ENCODE measurements around the gene RNF220.
A peak's percentile ranks its signal among the peaks of the same experiment; 100 is the strongest.

The RNF220 gene

GRCh38 chr1:44650159-44650831 lies 245.2 kb downstream of the RNF220 start:
- no peak overlapping the region for H3K9ac ChIP-seq (ENCODE audit: low read length)
- H3K36me3 ChIP-seq (ENCODE audit: control insufficient read depth, insufficient read depth, low read length) = peaks cover under 1% of the 10 kb centered on the region

GRCh38 chr1:44651069-44651468 lies 246.0 kb downstream of the RNF220 start:
- Histone ChIP-seq H3K27me3 (ENCODE audit: control insufficient read depth, insufficient read depth, low read length) (no peaks in the 10 kb centered on the region), H3K9ac (ENCODE audit: low read length) (no peak overlapping the region), H3K4me1 (ENCODE audit: control insufficient read depth, insufficient read depth, low read length) (peaks cover 11% of the 10 kb centered on the region), H3K9me3 (ENCODE audit: control insufficient read depth, low read length) (no peaks in the 10 kb centered on the region), H3K36me3 (ENCODE audit: control insufficient read depth, insufficient read depth, low read length) (no peaks in the 10 kb centered on the region), H3K4me3 (ENCODE audit: low read length) (no peak overlapping the region)

More at GRCh38 chr1:44650159-44650831, 245.2 kb downstream of the RNF220 start:
- Histone ChIP-seq H3K4me3 (ENCODE audit: low read length) (no peak overlapping the region), H3K4me1 (ENCODE audit: control insufficient read depth, insufficient read depth, low read length) (peaks cover 11% of the 10 kb centered on the region), H3K9me3 (ENCODE audit: control insufficient read depth, low read length) (no peaks in the 10 kb centered on the region), H3K27me3 (ENCODE audit: control insufficient read depth, insufficient read depth, low read length) (no peaks in the 10 kb centered on the region)

- Histone ChIP-seq H3K9me3 (ENCODE audit: control insufficient read depth, low read length) (no peaks in the 10 kb centered on the region), H3K36me3 (ENCODE audit: control insufficient read depth, insufficient read depth, low read length) (no peaks in the 10 kb centered on the region), H3K4me3 (ENCODE audit: low read length) (no peak overlapping the region), H3K9ac (ENCODE audit: low read length) (no peak overlapping the region), H3K4me1 (ENCODE audit: control insufficient read depth, insufficient read depth, low read length) (peaks cover 10% of the 10 kb centered on the region), H3K27me3 (ENCODE audit: control insufficient read depth, insufficient read depth, low read length) (no peaks in the 10 kb centered on the region)
These were observed 247.5 kb downstream of the RNF220 start for GRCh38 chr1:44652445-44653106.

- Histone ChIP-seq H3K9me3 (ENCODE audit: control insufficient read depth, low read length) (no peaks in the 10 kb centered on the region), H3K36me3 (ENCODE audit: control insufficient read depth, insufficient read depth, low read length) (no peaks in the 10 kb centered on the region), H3K9ac (ENCODE audit: low read length) (no peak overlapping the region), H3K4me1 (ENCODE audit: control insufficient read depth, insufficient read depth, low read length) (peaks cover 2% of the 10 kb centered on the region), H3K4me3 (ENCODE audit: low read length) (no peak overlapping the region), H3K27me3 (ENCODE audit: control insufficient read depth, insufficient read depth, low read length) (no peaks in the 10 kb centered on the region)
These were observed 248.3 kb downstream of the RNF220 start for GRCh38 chr1:44653107-44653964.

- H3K36me3 ChIP-seq (ENCODE audit: control insufficient read depth, insufficient read depth, low read length) = peaks cover 3% of the 10 kb centered on the region
- H3K27me3 ChIP-seq (ENCODE audit: control insufficient read depth, insufficient read depth, low read length) = no peaks in the 10 kb centered on the region
- H3K9me3 ChIP-seq (ENCODE audit: control insufficient read depth, low read length) = no peaks in the 10 kb centered on the region
- no peak overlapping the region for H3K9ac ChIP-seq (ENCODE audit: low read length)
- H3K4me3 ChIP-seq (ENCODE audit: low read length) = no peak overlapping the region
- H3K4me1 ChIP-seq (ENCODE audit: control insufficient read depth, insufficient read depth, low read length) = no peaks in the 10 kb centered on the region
These were observed 249.6 kb downstream of the RNF220 start for GRCh38 chr1:44654621-44655187.

- Histone ChIP-seq H3K4me3 (ENCODE audit: low read length) (no peak overlapping the region), H3K9ac (ENCODE audit: low read length) (no peak overlapping the region), H3K36me3 (ENCODE audit: control insufficient read depth, insufficient read depth, low read length) (peaks cover 3% of the 10 kb centered on the region)
These were observed 250.6 kb downstream of the RNF220 start for GRCh38 chr1:44655609-44656008.

GRCh38 chr1:44659566-44659965 lies 254.5 kb downstream of the RNF220 start:
- Histone ChIP-seq H3K9me3 (ENCODE audit: control insufficient read depth, low read length) (no peaks in the 10 kb centered on the region), H3K27me3 (ENCODE audit: control insufficient read depth, insufficient read depth, low read length) (no peaks in the 10 kb centered on the region), H3K4me3 (ENCODE audit: low read length) (no peak overlapping the region), H3K36me3 (ENCODE audit: control insufficient read depth, insufficient read depth, low read length) (peaks cover 3% of the 10 kb centered on the region), H3K9ac (ENCODE audit: low read length) (no peak overlapping the region), H3K4me1 (ENCODE audit: control insufficient read depth, insufficient read depth, low read length) (peaks cover 8% of the 10 kb centered on the region)

More at GRCh38 chr1:44655609-44656008, 250.6 kb downstream of the RNF220 start:
- no peaks in the 10 kb centered on the region for H3K9me3 ChIP-seq (ENCODE audit: control insufficient read depth, low read length)
- no peaks in the 10 kb centered on the region for H3K27me3 ChIP-seq (ENCODE audit: control insufficient read depth, insufficient read depth, low read length)
- H3K4me1 ChIP-seq (ENCODE audit: control insufficient read depth, insufficient read depth, low read length) = peaks cover 8% of the 10 kb centered on the region

- Histone ChIP-seq H3K9me3 (ENCODE audit: control insufficient read depth, low read length) (no peaks in the 10 kb centered on the region), H3K36me3 (ENCODE audit: control insufficient read depth, insufficient read depth, low read length) (peaks cover 3% of the 10 kb centered on the region), H3K9ac (ENCODE audit: low read length) (peak overlapping the region; percentile 1), H3K4me3 (ENCODE audit: low read length) (no peak overlapping the region), H3K4me1 (ENCODE audit: control insufficient read depth, insufficient read depth, low read length) (peaks cover 8% of the 10 kb centered on the region), H3K27me3 (ENCODE audit: control insufficient read depth, insufficient read depth, low read length) (no peaks in the 10 kb centered on the region)
These were observed 255.1 kb downstream of the RNF220 start for GRCh38 chr1:44660176-44660575.

- Histone ChIP-seq H3K4me1 (ENCODE audit: control insufficient read depth, insufficient read depth, low read length) (peaks cover 8% of the 10 kb centered on the region), H3K27me3 (ENCODE audit: control insufficient read depth, insufficient read depth, low read length) (no peaks in the 10 kb centered on the region), H3K4me3 (ENCODE audit: low read length) (no peak overlapping the region), H3K9me3 (ENCODE audit: control insufficient read depth, low read length) (no peaks in the 10 kb centered on the region), H3K9ac (ENCODE audit: low read length) (no peak overlapping the region), H3K36me3 (ENCODE audit: control insufficient read depth, insufficient read depth, low read length) (peaks cover 3% of the 10 kb centered on the region)
These were observed 257.0 kb downstream of the RNF220 start for GRCh38 chr1:44661781-44662682.

GRCh38 chr1:44662683-44663030 lies 257.6 kb downstream of the RNF220 start:
- Histone ChIP-seq H3K36me3 (ENCODE audit: control insufficient read depth, insufficient read depth, low read length) (peaks cover 3% of the 10 kb centered on the region), H3K9ac (ENCODE audit: low read length) (no peak overlapping the region), H3K4me1 (ENCODE audit: control insufficient read depth, insufficient read depth, low read length) (peaks cover 8% of the 10 kb centered on the region), H3K4me3 (ENCODE audit: low read length) (no peak overlapping the region), H3K9me3 (ENCODE audit: control insufficient read depth, low read length) (no peaks in the 10 kb centered on the region), H3K27me3 (ENCODE audit: control insufficient read depth, insufficient read depth, low read length) (no peaks in the 10 kb centered on the region)

- no peaks in the 10 kb centered on the region for H3K27me3 ChIP-seq (ENCODE audit: control insufficient read depth, insufficient read depth, low read length)
- H3K36me3 ChIP-seq (ENCODE audit: control insufficient read depth, insufficient read depth, low read length) = peaks cover 3% of the 10 kb centered on the region
- no peaks in the 10 kb centered on the region for H3K9me3 ChIP-seq (ENCODE audit: control insufficient read depth, low read length)
- H3K4me1 ChIP-seq (ENCODE audit: control insufficient read depth, insufficient read depth, low read length) = peaks cover 8% of the 10 kb centered on the region
- no peak overlapping the region for H3K9ac ChIP-seq (ENCODE audit: low read length)
- H3K4me3 ChIP-seq (ENCODE audit: low read length) = no peak overlapping the region
These were observed 258.4 kb downstream of the RNF220 start for GRCh38 chr1:44663417-44663816.
